ENCODE results near the gene STBD1.
A peak's percentile ranks its signal among the peaks of the same experiment; 100 is the strongest.
"Not testable (repeated sequence)": the region's sequence is repeated elsewhere in the genome, so short reads cannot be mapped to it uniquely, and the experiment has no call there.

The STBD1 gene

GRCh38 chr4:76287811-76288210 is 18.7 kb upstream of the STBD1 start:
- not testable (repeated sequence) for DNase-seq

GRCh38 chr4:76292730-76293129 is 13.8 kb upstream of the STBD1 start:
- no peak for DNase-seq

GRCh38 chr4:76293772-76294171 is 12.8 kb upstream of the STBD1 start:
- no peak for DNase-seq

- DNase-seq = no peak
These were observed 10.2 kb upstream of the STBD1 start for GRCh38 chr4:76296286-76296820.

- no peak for DNase-seq
These were observed 8.3 kb upstream of the STBD1 start for GRCh38 chr4:76298227-76298626.

- DNase-seq = no peak
These were observed 6.5 kb upstream of the STBD1 start for GRCh38 chr4:76300012-76300411.

GRCh38 chr4:76301068-76301774 is 5.3 kb upstream of the STBD1 start:
- DNase-seq = no peak

- no peak for DNase-seq
These were observed 4.8 kb upstream of the STBD1 start for GRCh38 chr4:76301775-76302162.

GRCh38 chr4:76302826-76303438 is 3.6 kb upstream of the STBD1 start:
- no peak for DNase-seq

GRCh38 chr4:76305033-76305687 is 1.4 kb upstream of the STBD1 start:
- DNase-seq = no peak

- DNase-seq = peak; percentile 54
These were observed 538 bp downstream of the STBD1 start for GRCh38 chr4:76306882-76307659.

- DNase-seq = no peak
These were observed 1.1 kb downstream of the STBD1 start for GRCh38 chr4:76307660-76308014.

GRCh38 chr4:76308548-76308947 is 2.0 kb downstream of the STBD1 start:
- no peak for DNase-seq

GRCh38 chr4:76309939-76310550 is 3.5 kb downstream of the STBD1 start:
- DNase-seq = no peak

- DNase-seq = no peak
These were observed 4.2 kb downstream of the STBD1 start for GRCh38 chr4:76310683-76311082.

- DNase-seq = no peak
These were observed 5.4 kb downstream of the STBD1 start for GRCh38 chr4:76311896-76312331.

- no peak for DNase-seq
These were observed 5.9 kb downstream of the STBD1 start for GRCh38 chr4:76312457-76312856.

GRCh38 chr4:76313547-76313946 is 7.0 kb downstream of the STBD1 start:
- no peak for DNase-seq

- no peak for DNase-seq
These were observed 8.9 kb downstream of the STBD1 start for GRCh38 chr4:76315267-76315918.

GRCh38 chr4:76316131-76316530 is 9.6 kb downstream of the STBD1 start:
- no peak for DNase-seq

GRCh38 chr4:76322236-76322635 is 15.7 kb downstream of the STBD1 start:
- DNase-seq = no peak

- DNase-seq = no peak
These were observed 18.5 kb downstream of the STBD1 start for GRCh38 chr4:76325072-76325471.

Measured in 8988T (cell line).